GM12801 (cell line): ENCODE data around the gene THRB.

Source experiments
- TF ChIP-seq, protein P1 (sequence below): IDR thresholded peaks from one replicate; pipeline ENCODE4 v1.5.1; 2011; ENCODE audit warnings: control low read depth; ENCODE audit not compliant: insufficient read length; ENCODE audit errors: extremely low read depth

THRB gene

DNA sequence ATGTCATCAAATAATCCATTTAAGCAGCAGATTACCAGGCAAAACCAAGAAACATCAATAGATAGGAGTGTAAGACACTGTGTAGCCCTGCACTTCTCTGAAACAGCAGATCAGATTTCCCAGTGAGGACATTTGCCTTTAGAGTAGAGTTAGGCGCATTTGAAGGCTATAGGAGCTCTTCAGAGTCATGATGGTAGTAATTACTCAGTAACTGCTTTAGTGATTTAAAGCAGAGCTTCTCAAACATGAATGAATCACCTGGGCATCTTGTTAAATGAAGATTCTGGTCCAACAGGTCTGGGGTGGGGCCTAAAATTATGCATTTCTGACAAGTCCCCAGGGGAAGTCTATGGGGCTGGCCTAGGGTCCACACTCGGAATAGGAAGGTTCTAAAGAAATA lies 36.9 kb downstream of the THRB start:
- TF ChIP-seq, protein P1, sequence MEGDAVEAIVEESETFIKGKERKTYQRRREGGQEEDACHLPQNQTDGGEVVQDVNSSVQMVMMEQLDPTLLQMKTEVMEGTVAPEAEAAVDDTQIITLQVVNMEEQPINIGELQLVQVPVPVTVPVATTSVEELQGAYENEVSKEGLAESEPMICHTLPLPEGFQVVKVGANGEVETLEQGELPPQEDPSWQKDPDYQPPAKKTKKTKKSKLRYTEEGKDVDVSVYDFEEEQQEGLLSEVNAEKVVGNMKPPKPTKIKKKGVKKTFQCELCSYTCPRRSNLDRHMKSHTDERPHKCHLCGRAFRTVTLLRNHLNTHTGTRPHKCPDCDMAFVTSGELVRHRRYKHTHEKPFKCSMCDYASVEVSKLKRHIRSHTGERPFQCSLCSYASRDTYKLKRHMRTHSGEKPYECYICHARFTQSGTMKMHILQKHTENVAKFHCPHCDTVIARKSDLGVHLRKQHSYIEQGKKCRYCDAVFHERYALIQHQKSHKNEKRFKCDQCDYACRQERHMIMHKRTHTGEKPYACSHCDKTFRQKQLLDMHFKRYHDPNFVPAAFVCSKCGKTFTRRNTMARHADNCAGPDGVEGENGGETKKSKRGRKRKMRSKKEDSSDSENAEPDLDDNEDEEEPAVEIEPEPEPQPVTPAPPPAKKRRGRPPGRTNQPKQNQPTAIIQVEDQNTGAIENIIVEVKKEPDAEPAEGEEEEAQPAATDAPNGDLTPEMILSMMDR, result no peak

DNA sequence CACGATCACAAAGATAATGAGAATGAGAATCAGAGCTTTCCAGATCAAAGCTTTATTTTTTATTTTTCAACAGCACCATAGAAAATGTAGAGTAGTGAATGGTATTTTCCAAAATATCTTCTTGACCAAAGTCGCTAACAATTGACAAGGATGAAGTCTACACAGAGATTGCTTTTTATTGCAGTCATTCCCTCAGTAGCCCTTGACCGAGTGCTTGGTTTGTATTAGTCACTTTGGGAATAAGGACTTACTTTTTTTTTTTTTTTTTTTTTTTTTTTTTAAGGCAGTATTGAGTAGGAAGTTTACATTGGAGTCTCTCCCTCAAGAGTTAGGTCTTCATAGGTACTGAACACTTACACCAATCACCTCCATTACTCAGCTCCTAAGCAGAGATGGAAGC lies 39.8 kb downstream of the THRB start:
- TF ChIP-seq, protein P1, result no peak

GRCh38 chr3:24454393-24454792 lies 40.3 kb downstream of the THRB start:
- TF ChIP-seq, protein P1, result no peak

DNA sequence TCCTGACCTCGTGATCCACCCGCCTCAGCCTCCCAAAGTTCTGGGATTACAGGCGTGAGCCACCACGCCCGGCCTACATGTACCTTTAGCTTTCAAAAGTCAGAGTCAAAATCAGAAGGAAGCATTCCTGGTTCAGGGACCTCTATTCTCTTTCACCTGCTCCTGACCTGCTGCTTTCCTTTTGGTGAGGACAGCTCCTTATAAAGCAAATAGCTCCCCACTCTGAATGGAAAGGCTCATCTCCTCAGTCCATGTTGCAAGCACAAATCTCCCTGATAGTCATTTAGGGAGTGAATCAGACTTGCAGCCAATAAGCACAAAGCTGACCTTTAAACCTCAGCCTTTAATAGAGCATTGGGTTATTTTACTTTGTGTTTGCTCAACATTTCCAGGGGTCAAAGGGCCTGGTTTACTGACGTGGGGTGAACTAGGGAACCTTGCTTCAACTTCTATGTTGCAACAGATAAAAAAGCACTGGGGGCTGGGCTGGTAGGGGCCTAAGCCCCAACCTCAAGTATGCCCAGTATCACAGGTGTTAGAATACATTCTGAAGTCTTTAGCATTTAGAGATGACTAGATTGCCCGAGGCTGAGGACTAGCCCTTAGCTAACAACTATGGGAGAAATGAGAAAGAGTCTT lies 43.1 kb downstream of the THRB start:
- TF ChIP-seq, protein P1, result no peak

GRCh38 chr3:24450160-24450907 lies 44.3 kb downstream of the THRB start:
- TF ChIP-seq, protein P1, result no peak

- TF ChIP-seq, protein P1, result no peak
These were observed 46.8 kb downstream of the THRB start for GRCh38 chr3:24447836-24448235.

DNA sequence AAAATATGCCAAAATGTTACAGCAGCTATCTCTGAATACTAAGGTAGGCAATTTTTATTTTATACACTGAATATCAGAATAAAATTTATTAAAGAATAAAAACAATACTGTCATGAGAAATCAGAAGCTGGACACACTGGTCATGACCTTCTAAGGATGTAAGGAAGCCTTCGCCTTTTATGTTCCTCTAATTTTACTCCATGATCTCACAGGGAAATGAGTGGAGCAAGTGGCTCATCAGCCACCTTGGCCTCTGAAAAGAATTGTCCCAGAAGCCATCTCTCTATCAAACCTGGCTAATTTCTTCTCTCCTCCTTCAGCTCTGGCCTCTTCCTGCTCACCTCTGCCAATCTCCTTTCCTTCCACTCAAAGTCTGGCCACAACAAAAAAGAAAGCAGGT lies 48.6 kb downstream of the THRB start:
- TF ChIP-seq, protein P1, result no peak
